DMS153 treated with DMSO at 0.1 percent for 48 hours (cell line): Measurements from ENCODE around the gene TRPC1.

Experiments
- DNase-seq: peaks from one replicate; lab custom pipeline; 2025; ENCODE audit not compliant: unreplicated experiment; lab: John Stamatoyannopoulos, UW

TRPC1 gene

GRCh38 chr3:142837526-142837925 lies 113.7 kb downstream of the TRPC1 start:
- DNase-seq = no peak

GRCh38 chr3:142839831-142840230 lies 116.0 kb downstream of the TRPC1 start:
- no peak for DNase-seq

DNA sequence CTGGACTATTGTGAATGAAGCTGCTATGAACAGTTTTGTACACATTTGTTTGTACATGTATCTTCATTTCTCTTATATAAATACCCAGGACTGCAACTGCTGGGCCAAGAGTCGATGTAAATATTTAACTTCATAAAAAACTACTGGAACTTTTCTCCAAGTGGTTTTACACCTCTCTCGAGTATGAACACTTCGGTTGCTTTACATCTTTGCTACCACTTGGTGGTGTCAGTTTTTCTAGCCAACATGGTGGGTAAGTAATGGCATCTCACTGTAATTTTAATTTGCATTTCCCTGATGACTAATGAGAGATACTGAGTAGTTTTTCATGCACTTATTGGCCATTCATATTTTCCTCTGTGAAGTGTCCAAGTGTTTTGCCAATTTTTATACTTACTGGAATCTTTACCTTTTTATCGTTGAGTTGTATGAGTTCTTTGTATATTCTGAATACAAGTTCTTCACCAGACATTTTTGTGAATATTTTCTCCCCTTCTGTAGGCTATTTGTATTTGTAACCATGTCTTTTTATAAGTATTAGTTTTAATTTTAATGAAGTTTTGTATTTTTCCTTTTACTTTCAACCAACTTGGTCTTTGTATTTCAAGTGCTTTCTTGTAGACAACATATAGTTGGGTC lies 120.6 kb downstream of the TRPC1 start:
- DNase-seq = no peak

GRCh38 chr3:142846779-142847577 lies 123.1 kb downstream of the TRPC1 start:
- no peak for DNase-seq

GRCh38 chr3:142849148-142849547 lies 125.3 kb downstream of the TRPC1 start:
- no peak for DNase-seq

DNA sequence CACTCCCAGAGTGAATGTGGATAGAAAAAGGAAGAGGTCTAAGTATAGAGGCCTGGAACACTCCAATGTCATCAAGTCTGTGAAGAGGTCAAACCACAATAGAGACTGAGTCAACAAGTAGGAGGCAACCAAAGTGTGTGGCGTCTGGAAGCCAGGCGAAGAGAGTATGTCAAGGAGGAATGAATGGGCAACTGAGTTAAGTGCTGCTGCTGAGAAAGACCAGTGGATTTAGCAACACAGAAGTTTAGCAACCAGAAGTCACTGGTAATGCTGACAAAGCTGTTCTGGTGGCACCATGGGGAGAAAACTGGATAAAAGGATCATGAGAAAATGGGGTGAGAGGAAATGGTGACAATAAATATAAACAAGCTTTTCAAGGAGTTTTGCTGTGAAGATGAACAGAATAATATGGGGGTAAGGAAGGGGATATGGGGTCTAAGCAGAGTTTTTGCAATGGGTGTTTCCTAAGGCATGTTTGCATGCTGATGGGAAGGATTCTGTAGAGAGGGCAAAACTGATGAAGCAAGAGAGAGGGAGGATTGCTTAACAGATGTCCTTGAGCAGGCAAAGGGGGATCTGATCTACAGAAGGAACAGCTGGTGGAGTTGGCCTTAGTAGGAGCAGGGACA lies 126.7 kb downstream of the TRPC1 start:
- DNase-seq = no peak

GRCh38 chr3:142852009-142852408 lies 128.2 kb downstream of the TRPC1 start:
- no peak for DNase-seq

DNA sequence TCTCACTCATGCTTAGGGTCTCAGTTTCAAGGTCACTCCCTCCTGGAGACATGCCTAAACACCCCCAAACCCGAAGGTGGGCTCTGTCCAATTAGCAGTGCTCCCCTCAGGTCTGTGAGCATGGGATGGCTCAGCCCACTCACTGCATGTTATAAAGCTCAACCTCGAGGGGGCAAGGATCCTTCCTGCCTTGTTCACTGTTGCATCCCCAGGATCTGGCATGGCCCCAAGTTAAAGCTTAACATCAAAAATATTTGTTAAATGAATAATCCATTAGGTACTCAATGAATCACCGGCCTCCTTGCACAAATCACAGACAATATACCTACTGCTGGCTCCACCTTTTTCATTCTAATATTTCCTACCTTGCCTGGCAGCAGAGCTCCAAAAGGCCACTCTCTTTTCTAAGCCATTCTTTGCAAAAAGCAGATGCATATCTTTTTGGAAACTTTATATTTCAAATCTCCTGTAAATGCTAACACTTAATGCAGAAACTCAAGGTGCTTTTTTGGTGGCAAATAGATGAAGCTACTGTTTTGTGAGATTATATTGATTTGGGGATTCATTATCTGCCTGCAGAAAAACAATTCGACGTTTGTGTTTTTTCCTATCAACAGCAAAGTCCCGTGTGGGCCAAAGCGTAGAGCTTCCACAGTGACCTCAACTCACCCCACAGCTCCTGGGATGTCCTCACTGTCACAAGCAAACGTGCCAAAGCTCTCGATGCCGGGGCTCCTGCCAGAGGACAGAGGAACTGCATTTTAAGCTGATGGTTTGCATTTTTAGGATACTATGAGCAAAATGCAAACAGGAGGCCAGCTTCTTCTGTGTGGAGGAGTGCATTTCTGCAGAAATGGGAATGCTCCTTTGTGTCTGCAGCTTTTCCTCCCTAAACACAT lies 129.7 kb downstream of the TRPC1 start:
- DNase-seq = no peak

- DNase-seq = peak; percentile 9
These were observed 133.2 kb downstream of the TRPC1 start for GRCh38 chr3:142857056-142857455.
